Neural progenitor cell (in vitro differentiated cells): ENCODE measurements around the gene ELMO1. TPM values are rescaled to one million over a fixed set of nuclear protein-coding genes. Genes with fewer than 3 reads are reported as not detected.

Experiments
- DNase-seq: peaks from one replicate; pipeline ENCODE4 v3.0.0-alpha.2; 2016; ENCODE audit warnings: low spot score
- H2AFZ ChIP-seq: fragments of 200-600 bp; sonication (generic); replicated peaks from 2 replicates; pipeline ENCODE4 v1.6.1; 2016; ENCODE audit warnings: antibody characterized with exemption
- H3F3A ChIP-seq: fragments of 200-600 bp; sonication (generic); 2 replicates; pipeline ENCODE4 v1.6.1; 2016; ENCODE audit warnings: antibody characterized with exemption, low read depth
- H3K27ac ChIP-seq: fragments of 200-600 bp; sonication (generic); 2 replicates; pipeline ENCODE4 v1.5.1; 2016; ENCODE audit warnings: mild to moderate bottlenecking
- H3K27me3 ChIP-seq: fragments of 200-600 bp; sonication (generic); 2 replicates; pipeline ENCODE4 v1.6.1; 2016; ENCODE audit warnings: mild to moderate bottlenecking, moderate library complexity
- H3K36me3 ChIP-seq: fragments of 200-600 bp; sonication (generic); 2 replicates; pipeline ENCODE4 v1.5.1; 2016
- H3K4me1 ChIP-seq: fragments of 200-600 bp; sonication (generic); 2 replicates; pipeline ENCODE4 v1.6.1; 2016; ENCODE audit warnings: mixed run types
- H3K4me2 ChIP-seq: fragments of 200-600 bp; sonication (generic); 2 replicates; pipeline ENCODE4 v1.6.1; 2016
- H3K4me3 ChIP-seq: fragments of 200-600 bp; sonication (generic); 2 replicates; pipeline ENCODE4 v1.5.1; 2016
- H3K79me2 ChIP-seq: fragments of 200-600 bp; sonication (generic); 2 replicates; pipeline ENCODE4 v1.6.1; 2016; ENCODE audit warnings: low read depth
- H3K9ac ChIP-seq: fragments of 200-600 bp; sonication (generic); 2 replicates; pipeline ENCODE4 v1.6.1; 2016
- H3K9me3 ChIP-seq: fragments of 200-600 bp; sonication (generic); 2 replicates; pipeline ENCODE4 v1.5.1; 2016; ENCODE audit warnings: low read depth
- H4K20me1 ChIP-seq: fragments of 200-600 bp; sonication (generic); 2 replicates; pipeline ENCODE4 v1.6.1; 2016; ENCODE audit warnings: low read depth
- H3K27ac Mint-ChIP-seq: 3 replicates; pipeline ENCODE4 v1.8.0; 2021; ENCODE audit warnings: mixed read lengths
- H3K27me3 Mint-ChIP-seq: 2 replicates; pipeline ENCODE4 v1.8.0; 2022; ENCODE audit warnings: low read depth, mild to moderate bottlenecking, inconsistent platforms, moderate library complexity, mixed read lengths; ENCODE audit not compliant: insufficient read depth
- H3K36me3 Mint-ChIP-seq: 3 replicates; pipeline ENCODE4 v1.8.0; 2021; ENCODE audit warnings: mixed read lengths
- H3K4me1 Mint-ChIP-seq: 3 replicates; pipeline ENCODE4 v1.8.0; 2021; ENCODE audit warnings: mixed read lengths
- H3K4me3 Mint-ChIP-seq: 3 replicates; pipeline ENCODE4 v1.8.0; 2021; ENCODE audit warnings: mild to moderate bottlenecking, moderate library complexity, mixed read lengths
- H3K9me3 Mint-ChIP-seq: 3 replicates; pipeline ENCODE4 v1.8.0; 2020; ENCODE audit warnings: mixed read lengths
- CTCF ChIP-seq: fragments of 200-600 bp; sonication (generic); IDR thresholded peaks from 2 replicates; pipeline ENCODE4 v1.5.1; 2017; ENCODE audit warnings: antibody characterized with exemption, mild to moderate bottlenecking
- EZH2 ChIP-seq: fragments of 200-600 bp; sonication (generic); IDR thresholded peaks from 2 replicates; pipeline ENCODE4 v1.6.1; 2017; ENCODE audit warnings: antibody characterized with exemption, mild to moderate bottlenecking, moderate library complexity
- EZH2phosphoT487 ChIP-seq: fragments of 200-600 bp; sonication (generic); IDR thresholded peaks from 2 replicates; pipeline ENCODE4 v1.6.1; 2017; ENCODE audit warnings: antibody characterized with exemption
- total RNA-seq: library from RNA; depleted of rRNA; stranded (reverse); fragments of >200 nt; gene quantifications from 2 replicates; pipeline ENCODE4 v1.2.3, GENCODE V29; 2015; ENCODE audit warnings: low replicate concordance

Gene ELMO1
- total RNA-seq, 1 donor from 2014 or later: 22.0 TPM

GRCh38 chr7:36961097-36961496, 487.6 kb downstream of the ELMO1 start:
- no peak overlapping the region for H3K4me2 ChIP-seq
- H3K4me3 Mint-ChIP-seq: no peak overlapping the region
- H3K27me3 Mint-ChIP-seq: no peaks in the 10 kb centered on the region
- H3K27me3 ChIP-seq: no peaks in the 10 kb centered on the region
- no peaks in the 10 kb centered on the region for H3K36me3 Mint-ChIP-seq
- no peaks in the 10 kb centered on the region for H3K9me3 ChIP-seq
- no peaks in the 10 kb centered on the region for H3K79me2 ChIP-seq
- peaks cover 18% of the 10 kb centered on the region for H3K4me1 ChIP-seq
- peaks cover 19% of the 10 kb centered on the region for H3K4me1 Mint-ChIP-seq
- no peak overlapping the region for H2AFZ ChIP-seq
- H3K27ac Mint-ChIP-seq: no peak overlapping the region
- H3K36me3 ChIP-seq: no peaks in the 10 kb centered on the region
- H3K9me3 Mint-ChIP-seq: no peaks in the 10 kb centered on the region
- DNase-seq: no peak
- no peak for TF ChIP-seq EZH2phosphoT487
- no peak for TF ChIP-seq CTCF
- no peak for TF ChIP-seq EZH2
- H3K4me3 ChIP-seq: no peak overlapping the region
- no peaks in the 10 kb centered on the region for H3F3A ChIP-seq
- H3K9ac ChIP-seq: no peak overlapping the region
- H3K27ac ChIP-seq: no peak overlapping the region
- H4K20me1 ChIP-seq: no peaks in the 10 kb centered on the region

GRCh38 chr7:36960105-36960504, 488.6 kb downstream of the ELMO1 start:
- Histone ChIP-seq H4K20me1 (no peaks in the 10 kb centered on the region), H3K36me3 (no peaks in the 10 kb centered on the region), H3K27me3 (no peaks in the 10 kb centered on the region), H3K27ac (no peak overlapping the region), H3K79me2 (no peaks in the 10 kb centered on the region), H3F3A (no peaks in the 10 kb centered on the region), H3K4me1 (peaks cover 18% of the 10 kb centered on the region), H3K4me3 (no peak overlapping the region), H3K4me2 (no peak overlapping the region), H3K9ac (no peak overlapping the region), H2AFZ (no peak overlapping the region), H3K9me3 (no peaks in the 10 kb centered on the region)
- TF ChIP-seq CTCF (no peak), EZH2phosphoT487 (no peak), EZH2 (no peak)
- Mint-ChIP-seq H3K36me3 (no peaks in the 10 kb centered on the region), H3K27ac (no peak overlapping the region), H3K27me3 (no peaks in the 10 kb centered on the region), H3K9me3 (no peaks in the 10 kb centered on the region), H3K4me1 (peaks cover 19% of the 10 kb centered on the region), H3K4me3 (no peak overlapping the region)
- DNase-seq: no peak

GRCh38 chr7:36958111-36958733, 490.4 kb downstream of the ELMO1 start:
- H3K27me3 Mint-ChIP-seq: no peaks in the 10 kb centered on the region
- no peak overlapping the region for H3K27ac ChIP-seq
- H3K36me3 ChIP-seq: no peaks in the 10 kb centered on the region
- no peak overlapping the region for H3K4me2 ChIP-seq
- peaks cover 2% of the 10 kb centered on the region for H3K9me3 Mint-ChIP-seq
- peaks cover 19% of the 10 kb centered on the region for H3K4me1 Mint-ChIP-seq
- TF ChIP-seq CTCF (no peak), EZH2 (no peak), EZH2phosphoT487 (no peak)
- H3K27me3 ChIP-seq: no peaks in the 10 kb centered on the region
- H3F3A ChIP-seq: no peaks in the 10 kb centered on the region
- H3K4me3 ChIP-seq: no peak overlapping the region
- no peaks in the 10 kb centered on the region for H3K79me2 ChIP-seq
- no peak for DNase-seq
- H3K4me3 Mint-ChIP-seq: no peak overlapping the region
- H4K20me1 ChIP-seq: no peaks in the 10 kb centered on the region
- H3K36me3 Mint-ChIP-seq: no peaks in the 10 kb centered on the region
- no peak overlapping the region for H3K9ac ChIP-seq
- H3K4me1 ChIP-seq: peaks cover 18% of the 10 kb centered on the region
- no peaks in the 10 kb centered on the region for H3K9me3 ChIP-seq
- no peak overlapping the region for H2AFZ ChIP-seq
- no peak overlapping the region for H3K27ac Mint-ChIP-seq
